GM21723 (cell line): ENCODE results near the gene NTM.
"Not testable (repeated sequence)": the region's sequence is repeated elsewhere in the genome, so short reads cannot be mapped to it uniquely, and the experiment has no call there.

Experiments used
- ATAC-seq: cut with Tn5 transposase; IDR thresholded peaks from one replicate; pipeline ENCODE4 v1.9.1; 2021; ENCODE audit warnings: mild to moderate bottlenecking, moderate library complexity; ENCODE audit not compliant: unreplicated experiment

NTM gene

DNA sequence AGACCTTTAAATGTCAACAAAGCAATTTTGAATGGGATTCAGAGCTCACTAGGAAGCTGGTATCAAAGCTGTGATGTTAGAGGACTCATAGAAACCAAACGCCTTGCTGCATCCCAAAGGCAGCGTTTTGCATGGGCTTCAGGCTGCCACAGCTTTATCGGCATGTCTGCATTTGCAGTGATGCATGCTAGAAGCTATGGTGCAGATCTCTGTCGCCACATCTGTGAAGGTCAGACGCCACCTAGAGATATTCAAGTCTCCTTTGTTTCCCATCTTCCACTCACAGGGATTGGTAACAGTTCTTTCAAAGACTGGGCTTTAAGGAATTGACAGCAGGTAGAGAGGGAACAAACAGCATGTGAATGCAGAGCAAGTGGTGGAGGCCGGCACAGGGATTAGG lies 47.8 kb downstream of the NTM start:
- ATAC-seq: no peak

DNA sequence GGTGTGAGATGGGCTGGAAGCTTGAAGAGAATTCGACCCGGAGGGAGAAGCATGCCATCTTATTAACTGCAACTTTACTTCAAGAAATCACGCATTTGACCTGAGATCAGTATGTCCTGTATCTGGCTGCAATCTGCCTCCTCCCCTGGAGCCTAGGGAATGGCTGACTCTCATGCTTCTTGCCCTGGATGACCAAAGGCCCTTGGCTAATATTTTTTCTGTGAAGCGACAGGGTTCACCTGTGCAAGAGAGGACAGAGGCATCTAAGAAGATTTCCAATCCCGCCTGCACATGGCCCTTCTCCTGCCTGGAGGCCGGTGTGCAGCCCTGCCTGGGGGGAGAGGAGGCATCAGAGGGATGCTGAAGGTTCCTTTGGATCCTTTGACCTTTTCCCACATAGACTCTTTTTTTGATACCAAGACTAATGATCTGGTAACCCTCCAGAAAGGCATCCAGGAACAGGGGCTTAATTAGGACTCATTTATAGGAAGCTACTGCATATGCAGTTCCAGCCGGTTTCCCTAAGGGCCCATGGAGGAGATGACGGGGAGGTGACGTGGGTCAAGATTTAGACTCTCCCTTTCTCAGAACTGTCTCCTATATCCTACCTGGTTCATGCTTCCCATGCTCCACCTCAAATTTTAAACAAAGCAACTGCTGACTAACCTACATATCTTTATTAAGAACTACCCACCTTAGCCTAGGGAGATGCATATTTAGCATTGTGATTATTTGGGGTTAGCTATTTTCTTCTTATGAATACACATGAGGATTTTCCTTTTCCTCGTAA lies 50.8 kb downstream of the NTM start:
- ATAC-seq: no peak

DNA sequence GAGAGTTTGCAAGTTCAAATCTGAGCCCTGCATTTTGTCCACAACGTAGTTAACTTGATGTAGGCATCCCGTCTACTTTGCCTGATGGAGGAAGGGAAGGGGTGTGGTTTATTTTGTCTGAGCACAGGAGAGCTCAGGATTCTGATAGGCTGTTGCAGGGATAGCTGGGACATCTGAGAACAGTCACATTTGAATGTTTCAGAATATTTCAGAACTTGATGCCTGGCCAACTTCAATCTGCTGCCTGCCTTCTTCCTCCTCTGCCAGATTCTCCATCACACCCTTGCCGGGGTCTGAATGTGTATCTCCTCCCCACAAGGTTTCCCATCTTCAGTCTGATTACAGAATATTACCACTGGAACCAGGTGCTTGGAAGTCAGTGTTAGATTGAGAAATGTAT lies 51.6 kb downstream of the NTM start:
- ATAC-seq: no peak

DNA sequence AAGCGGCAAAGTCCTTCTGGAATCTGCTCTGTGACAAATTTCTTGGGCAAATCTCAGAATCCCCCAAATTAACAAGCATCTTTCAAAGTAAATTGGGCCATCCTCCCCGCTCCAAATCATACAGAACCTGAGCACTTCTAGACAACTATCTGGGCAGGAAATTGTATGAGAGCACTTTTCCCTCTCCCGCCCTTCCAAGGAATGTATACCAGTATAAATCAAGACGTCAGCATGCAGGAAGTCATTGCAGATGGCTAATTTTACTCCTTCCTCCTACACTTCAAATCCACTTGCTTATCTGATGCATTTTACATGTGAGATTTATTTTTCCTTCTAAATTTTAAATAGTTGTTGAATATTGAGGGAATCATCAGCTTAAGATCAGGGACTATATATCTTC lies 52.1 kb downstream of the NTM start:
- ATAC-seq: no peak

DNA sequence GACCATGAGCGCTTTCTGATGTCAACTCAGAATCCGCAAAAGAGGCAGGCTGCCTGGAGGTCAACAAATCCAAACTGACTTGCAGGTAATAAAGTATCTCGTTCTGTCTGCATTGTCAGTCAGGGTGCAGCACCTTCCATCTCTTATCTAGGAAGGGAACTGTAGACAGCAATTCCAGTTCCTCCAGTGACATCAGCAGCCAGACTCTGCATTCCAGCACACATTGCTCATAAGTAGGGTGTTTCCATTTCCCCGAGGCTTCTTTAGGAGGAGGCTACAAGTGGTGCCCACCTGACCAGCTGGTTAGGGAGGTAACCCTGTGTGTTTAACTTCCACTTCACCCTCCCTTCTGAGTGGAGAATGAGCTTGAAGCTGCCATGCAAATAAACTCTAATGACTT lies 53.3 kb downstream of the NTM start:
- no peak for ATAC-seq

DNA sequence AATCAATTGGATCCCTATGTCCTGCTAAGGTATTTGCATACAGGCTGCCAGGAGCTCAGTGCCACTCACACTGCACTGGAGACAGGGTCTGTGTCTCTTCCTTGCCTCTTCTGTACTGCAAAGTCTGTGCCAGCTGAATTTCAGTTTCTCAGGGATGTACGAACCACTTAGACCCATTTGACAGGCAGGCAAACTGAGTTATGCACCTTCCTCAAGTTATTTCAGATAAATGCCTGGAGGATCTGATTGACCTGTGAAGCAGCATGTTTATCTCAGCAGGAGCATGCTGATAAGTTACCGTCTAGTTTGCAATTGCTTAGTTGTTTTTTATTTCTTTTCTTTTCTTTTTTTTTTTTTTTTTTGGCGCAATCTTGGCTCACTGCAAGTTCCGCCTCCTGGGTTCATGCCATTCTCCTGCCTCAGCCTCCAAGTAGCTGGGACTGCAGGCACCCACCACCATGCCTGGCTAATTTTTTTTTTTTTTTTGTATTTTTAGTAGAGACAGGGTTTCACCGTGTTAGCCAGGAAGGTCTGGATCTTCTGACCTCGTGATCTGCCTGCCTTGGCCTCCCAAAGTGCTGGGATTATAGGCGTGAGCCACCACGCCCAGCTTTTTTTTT lies 54.0 kb downstream of the NTM start:
- not testable (repeated sequence) for ATAC-seq

DNA sequence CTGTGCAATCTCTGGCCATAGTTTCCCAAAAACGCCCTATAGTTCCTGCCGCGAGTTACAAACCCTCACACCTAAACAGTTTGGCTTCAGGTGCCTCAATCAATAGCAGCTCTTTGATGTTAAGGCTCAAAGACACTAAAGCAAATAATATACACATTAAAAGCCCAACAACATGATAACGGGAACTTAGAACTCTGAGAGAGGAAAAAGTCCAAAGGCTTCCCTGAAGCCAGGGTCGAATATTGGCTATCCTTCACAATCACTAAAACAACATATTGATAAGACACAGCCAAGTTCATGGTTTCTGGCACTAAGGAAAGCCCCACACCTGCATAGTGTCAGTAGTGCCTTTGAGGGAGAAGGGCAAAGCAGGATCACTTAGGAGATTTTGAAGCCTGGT lies 54.9 kb downstream of the NTM start:
- ATAC-seq: no peak

DNA sequence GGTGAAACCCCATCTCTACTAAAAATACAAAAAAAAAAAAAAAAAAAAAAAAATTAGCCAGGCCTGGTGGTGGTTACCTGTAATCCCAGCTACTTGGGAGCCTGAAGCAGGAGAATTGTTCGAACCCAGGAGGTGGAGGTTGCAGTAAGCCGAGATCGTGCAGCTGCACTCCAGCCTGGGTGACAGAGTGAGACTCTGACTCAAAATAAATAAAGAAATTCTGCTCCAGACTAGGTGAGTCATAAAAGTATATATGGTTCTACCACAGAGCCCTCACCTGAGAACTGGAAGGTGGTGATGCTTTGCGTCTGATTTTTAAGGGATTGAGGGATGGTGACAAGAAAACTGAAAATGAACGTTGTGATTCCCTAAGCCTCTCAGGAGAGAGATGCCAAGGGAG lies 58.4 kb downstream of the NTM start:
- ATAC-seq: no peak

DNA sequence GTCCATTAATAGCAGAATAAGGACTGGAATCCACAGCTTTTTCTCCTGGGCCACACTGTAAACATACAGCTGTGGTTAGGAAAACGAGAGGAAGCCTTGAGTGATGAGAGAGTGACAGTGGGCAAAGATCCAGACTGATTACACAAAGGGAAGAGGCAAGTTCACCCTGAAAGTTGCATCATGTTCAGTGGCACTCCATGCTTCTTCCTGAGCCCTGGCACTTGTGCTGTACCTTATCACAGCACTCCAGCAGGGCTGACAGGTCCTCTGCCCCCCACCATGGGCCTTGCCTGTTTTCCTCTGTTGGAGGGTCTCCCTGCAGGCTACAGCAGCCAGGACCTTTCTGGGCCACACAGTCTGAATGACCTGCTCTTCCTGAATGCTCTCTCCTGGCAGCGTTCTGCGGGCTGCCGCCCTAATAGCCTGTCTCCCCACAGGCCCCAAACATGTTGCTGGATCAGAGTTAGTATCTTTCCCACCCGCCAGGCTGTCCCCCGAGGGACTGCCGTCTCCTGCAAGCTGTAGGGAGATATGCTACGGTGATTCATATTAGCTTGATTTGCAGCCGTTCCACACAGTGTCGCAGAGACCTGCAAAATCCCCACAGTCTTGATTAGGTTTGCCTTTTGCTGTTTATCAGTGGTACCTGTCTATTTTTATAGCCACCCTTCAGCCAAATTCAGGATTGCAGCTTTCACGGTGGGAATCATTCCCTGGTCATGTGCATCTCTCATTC lies 60.2 kb downstream of the NTM start:
- ATAC-seq: no peak

DNA sequence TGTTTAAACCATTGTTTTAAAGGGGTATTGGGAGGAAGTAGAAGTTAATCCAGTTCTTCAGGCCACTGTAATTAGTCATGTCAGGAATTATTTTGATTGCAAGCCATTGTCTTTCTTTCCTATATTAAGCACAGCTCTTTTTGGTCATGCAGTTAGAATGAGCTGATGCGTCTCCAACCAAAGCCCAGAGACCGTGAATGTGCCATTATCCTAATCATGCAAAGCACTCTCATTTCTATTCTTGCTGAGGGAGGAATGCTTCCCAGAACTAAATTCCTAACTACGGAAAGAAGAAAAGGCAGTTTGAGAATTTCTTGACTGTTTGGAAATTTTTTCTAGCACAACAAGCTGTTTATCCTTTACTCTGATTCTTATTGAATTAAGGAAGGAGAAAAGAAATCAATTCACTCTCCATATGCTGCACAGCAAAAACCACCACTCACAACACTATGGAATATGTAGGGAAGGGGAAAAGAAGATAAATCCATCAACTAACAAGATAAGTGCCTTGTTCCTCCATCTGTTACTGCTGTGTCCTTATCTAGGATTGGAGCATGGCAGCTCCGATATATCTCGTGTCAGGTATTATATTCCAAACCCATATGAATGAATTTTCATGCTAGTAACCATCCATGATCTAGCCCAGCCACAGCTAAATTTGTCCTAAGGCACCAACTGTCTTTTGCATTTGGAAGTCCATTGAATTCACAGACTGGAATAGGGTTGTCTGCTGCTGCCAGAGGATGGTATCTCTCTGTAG lies 70.8 kb downstream of the NTM start:
- ATAC-seq: no peak

DNA sequence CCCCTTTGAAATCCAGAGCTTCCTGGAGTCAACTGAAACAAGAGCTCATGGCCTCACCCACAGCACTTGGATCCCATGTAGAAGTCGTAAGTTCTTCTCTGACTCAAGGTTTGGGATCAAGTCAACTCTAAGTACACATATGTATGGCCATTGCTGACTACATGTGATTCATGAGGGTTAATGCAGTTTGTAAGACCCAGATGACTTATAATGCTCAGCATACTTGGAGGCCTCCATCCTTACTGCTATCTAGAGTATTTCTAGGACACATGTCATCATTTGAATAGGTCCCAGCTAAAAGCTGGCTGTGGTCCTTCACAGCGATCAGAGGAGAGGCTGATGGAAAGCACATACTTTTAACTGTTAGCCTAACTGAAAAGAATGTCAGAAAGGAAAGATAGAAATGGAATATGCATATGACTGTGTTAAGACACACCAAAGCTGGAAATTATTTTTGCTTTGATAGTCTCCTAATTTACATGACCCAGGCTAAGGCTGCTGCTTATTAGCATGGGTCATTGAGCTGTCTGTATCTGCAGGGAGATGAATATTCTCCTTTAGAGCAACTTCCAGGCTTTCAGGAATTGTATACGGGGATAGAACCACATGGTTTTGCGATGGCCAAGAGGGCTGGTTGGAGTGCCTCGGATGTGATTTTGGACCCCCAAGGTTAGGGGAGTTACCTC lies 76.3 kb downstream of the NTM start:
- no peak for ATAC-seq

DNA sequence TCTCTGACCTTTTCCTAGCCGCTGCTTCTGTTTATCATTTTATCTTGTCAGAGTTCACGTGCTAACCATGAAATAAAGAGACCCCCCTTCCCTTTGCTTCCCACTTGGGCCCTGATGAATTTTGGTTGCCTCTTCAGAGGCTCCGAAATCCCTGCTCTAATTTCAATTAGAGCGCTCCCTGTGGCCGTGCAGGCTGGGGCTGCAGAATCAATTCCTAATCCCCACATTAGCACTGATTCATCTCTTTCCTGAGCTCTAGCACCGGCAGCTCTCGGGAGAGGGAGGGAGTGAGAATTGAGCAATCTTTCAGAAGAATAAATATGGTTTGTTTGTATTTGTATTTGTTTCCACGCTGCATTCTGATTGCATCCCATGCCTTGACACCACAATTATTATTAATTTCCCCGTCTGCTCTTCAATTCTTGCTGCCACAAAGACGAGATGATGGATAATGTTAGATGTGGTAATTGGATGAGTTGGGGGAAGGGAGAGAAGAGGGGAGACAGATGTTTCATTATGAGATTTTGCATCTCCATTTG lies 76.9 kb downstream of the NTM start:
- no peak for ATAC-seq

DNA sequence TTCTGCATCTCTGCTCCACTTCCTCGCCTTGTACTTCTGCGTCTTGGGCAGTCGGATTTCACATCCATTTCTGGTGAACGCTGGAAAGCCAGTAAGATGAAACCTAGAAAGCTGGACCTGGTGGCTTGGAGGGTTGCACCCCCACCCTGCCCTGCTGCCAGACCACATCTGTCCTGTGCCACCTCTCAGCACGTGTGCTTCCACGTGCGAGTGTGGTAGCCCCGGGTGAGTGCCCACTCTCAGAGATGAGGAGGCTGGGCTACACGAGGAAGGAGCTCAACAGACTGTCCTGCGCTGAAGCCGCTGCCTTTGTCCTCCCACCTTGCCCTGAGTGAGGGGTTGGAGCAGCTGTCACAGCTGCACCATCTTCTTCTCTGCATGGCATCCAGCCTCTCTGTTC lies 77.5 kb downstream of the NTM start:
- no peak for ATAC-seq

DNA sequence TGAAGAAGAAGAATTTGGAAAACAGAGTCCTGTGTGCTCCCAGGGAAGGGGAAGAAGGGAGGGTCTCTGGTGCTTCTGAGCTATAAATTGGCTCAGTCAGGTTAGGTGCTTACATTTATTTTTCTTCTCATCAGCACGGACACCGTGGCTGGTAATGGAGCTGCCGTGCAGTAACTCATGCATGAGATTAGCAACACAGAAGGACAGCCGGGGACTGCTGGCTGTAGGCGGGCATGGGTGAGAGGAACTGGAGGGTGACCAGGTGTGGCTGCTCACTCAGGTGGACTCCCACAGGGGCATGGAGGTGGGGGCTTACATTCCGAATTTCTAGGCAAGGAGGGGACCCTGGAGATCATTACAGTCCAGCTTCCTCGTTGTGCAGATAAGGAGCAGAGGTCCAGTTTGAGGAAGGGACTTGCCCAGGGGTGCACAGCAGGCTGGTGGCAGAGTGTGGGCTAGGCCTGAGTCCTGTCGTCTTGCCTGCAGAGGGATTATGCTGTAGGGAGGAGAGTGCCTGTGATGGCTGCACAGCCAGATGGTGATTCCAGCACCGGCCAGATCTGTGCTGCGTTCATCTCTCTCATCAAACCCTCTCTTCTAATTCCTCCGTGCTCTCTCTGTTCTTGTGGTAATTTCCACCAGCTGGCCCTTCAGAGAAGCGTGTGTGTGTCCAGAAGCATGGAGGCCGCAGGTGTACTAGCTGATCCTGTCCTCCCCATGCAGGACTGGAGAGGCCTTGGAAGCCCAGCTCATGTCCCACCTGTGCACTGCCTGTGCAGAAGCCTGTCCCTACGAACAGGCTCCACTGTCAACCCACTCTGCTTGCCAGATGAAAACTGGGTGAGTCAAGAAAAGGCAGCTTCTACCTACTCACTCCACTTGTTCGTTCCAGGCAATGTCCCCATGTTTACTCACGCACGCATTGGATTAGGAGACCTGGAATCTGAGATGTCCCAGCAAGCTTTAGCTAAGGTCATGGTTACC lies 78.9 kb downstream of the NTM start:
- ATAC-seq: no peak

DNA sequence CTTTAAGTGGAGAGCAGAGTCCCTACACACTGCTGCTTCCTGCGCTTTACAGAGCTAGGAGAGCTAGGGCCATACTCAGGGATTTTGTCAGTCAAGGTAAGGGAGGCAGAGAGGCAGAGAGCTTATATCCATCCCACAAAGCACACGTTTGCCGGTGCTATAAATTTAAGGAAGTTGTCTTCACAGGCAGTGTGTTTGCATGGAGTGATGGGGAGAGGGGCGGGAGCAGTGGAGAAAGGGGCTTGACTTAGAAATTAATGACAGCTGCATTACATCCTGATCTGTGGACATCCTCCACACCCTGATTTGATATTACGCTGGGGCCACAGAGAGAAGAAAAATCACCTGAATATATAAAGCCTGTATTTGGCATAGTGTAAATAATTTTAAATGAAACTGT lies 84.1 kb downstream of the NTM start:
- no peak for ATAC-seq

DNA sequence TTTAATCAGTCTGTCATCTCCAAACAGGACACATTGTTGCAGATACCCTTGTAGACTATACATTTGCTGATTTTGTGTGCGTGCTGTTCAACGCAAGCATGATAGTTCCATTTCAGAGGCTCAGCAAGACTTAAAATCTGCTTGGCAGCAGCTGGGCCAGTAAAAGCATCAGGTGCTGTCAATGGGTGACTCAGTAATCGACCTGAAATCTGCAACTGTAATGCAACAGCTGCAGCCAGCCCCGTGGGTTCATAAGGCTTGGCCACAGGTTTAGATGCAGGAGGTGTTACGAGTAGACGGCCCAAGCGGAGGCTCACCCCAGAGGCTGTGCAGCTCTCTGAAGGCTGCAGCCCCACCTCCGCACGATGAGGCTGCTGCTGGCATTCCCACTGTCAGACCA lies 84.6 kb downstream of the NTM start:
- ATAC-seq: no peak

DNA sequence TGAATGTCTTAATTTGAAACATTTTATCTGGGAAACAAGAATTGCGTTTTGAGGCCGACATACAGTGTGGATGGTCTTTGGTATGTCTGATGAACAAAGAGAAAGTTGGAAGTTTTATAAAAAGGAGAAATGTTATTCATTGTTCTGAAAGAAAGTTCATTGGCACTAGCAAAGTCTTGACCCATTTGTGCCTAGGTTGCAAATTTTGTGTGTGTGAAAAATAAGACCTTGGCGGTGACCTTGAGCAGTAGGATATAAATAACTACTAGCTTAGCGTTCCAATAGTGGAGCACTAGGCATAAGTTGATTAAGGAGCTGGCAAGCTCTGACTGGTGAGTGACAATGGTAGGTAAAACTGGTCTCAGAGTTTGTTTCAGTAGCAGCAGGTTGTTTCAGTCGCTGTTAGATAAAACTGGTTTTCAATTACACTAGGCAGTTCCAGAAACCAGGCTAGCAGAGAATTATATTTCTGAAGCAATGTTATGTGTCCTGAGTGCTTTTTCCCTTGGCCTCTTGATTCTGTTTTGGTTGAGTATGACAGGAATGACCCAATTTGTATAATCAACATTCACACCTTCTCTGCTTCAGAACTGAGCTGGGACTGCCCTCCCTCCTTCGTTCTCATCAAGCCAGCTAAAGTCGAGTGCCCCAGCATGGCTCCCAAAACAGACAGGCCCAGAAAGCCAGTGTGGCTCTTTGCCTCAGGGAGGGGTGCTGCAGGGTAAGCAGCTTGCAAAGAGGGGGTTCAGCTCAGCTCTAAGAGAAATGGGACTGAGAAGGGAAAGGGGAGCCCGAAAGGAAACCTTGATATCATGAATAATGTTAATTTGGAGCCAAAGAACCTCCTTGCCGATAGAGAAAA lies 85.7 kb downstream of the NTM start:
- no peak for ATAC-seq

DNA sequence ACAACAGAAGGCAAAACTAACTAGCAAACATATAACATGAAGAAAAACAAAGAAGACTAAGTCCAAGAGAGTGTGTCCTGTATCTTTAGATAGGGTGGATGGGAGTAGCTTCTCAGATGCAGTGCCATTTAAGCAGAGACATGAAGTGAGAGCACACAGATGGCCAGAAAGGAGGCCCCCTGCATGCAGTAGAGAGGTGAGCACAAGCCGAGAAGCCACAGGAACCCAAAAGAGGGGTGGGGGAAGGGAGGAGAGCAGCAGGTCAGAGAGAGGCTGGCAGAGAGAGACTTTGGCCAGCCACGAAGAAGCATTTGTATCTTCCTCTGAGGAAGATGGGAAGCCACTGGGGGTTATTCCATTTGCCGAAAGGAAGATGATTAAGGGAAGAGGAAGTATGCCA lies 86.7 kb downstream of the NTM start:
- ATAC-seq: no peak
